ENCODE measurements around the gene LIMA1.
"Not testable (repeated sequence)": the region's sequence is repeated elsewhere in the genome, so short reads cannot be mapped to it uniquely, and the experiment has no call there.

Gene LIMA1

GRCh38 chr12:50283229-50283923, at the start of gene LIMA1:
LIMA1 (minus strand) TSS chr12:50283520; CDS start chr12:50248751, 34,769 bp downstream.
- peak; percentile 92 for DNase-seq

- no peak for DNase-seq
These were observed 48.4 kb upstream of the LIMA1 start for GRCh38 chr12:50331745-50332144.

GRCh38 chr12:50328664-50329063, 45.3 kb upstream of the LIMA1 start:
- DNase-seq, result not testable (repeated sequence)

GRCh38 chr12:50326590-50327284, 43.4 kb upstream of the LIMA1 start:
- no peak for DNase-seq

GRCh38 chr12:50325890-50326391, 42.6 kb upstream of the LIMA1 start:
- DNase-seq, result no peak

DNA sequence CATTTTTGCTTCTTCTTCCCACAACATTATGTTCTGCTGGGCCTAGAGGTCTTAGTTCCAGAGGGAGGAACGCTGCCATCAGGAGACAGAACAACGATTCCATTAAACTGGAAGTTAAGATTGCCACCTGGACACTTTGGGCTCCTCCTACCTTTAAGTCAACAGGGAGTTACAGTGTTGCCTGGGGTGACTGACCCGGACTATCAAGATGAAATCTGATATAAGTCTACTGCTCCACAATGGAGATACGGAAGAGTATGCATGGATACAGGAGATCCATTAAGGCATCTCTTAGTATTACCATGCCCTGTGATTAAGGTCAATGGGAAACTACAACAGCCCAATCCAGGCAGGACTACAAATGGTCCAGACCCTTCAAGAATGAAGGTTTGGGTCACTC, 41.5 kb upstream of the LIMA1 start:
- not testable (repeated sequence) for DNase-seq

DNA sequence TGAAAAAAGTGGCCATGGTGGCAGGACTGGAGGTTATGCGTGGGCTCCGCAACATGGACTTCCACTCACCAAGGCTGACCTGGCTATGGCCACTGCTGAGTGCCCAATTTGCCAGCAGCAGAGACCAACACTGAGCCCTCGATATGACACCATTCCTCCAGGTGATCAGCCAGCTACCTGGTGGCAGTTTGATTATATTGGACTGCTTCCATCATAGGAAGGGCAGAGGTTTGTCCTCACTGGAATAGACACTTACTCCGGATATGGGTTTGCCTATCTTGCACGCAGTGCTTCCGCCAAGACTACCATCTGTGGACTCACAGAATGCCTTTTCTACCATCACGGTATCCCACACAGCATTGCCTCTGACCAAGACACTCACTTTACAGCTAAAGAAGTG, 40.8 kb upstream of the LIMA1 start:
- DNase-seq, result not testable (repeated sequence)

GRCh38 chr12:50322206-50322605, 38.9 kb upstream of the LIMA1 start:
- DNase-seq, result no peak

DNA sequence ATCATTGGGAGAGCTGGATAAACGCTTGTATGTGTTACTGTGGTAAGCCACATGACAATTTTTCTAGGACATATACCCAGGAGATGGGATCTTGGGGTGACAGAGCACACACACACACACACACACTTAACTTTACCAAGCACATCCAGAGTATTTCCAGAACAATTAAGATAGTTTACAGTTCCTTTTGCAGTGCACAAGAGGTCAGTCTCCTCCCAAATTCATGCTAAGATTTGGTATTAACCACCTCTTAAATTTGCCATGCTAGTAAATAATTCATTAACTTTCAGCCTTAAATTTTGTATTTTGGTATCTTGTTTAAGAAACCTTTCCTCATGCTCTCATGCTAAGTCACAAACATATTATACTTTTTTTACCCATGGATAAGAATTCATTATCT, 33.9 kb upstream of the LIMA1 start:
- DNase-seq, result no peak

DNA sequence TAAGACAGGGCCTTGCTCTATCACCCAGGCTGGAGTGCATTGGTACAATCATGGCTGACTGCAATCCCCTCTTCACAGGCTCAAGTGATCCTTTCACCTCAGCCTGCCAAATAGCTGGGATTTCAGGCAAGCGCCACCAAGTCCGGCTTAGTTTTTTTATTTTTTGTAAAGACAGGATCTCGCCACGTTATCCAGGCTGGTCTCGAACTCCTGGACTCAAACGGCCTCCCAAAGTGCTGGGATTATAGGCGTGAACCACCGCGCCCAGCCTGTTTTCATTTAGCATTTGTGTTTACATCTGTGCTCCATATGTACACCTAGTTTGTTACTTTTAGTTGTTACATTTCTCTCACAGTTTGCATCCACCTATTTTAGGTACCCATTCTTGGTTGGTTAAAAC, 32.5 kb upstream of the LIMA1 start:
- no peak for DNase-seq

DNA sequence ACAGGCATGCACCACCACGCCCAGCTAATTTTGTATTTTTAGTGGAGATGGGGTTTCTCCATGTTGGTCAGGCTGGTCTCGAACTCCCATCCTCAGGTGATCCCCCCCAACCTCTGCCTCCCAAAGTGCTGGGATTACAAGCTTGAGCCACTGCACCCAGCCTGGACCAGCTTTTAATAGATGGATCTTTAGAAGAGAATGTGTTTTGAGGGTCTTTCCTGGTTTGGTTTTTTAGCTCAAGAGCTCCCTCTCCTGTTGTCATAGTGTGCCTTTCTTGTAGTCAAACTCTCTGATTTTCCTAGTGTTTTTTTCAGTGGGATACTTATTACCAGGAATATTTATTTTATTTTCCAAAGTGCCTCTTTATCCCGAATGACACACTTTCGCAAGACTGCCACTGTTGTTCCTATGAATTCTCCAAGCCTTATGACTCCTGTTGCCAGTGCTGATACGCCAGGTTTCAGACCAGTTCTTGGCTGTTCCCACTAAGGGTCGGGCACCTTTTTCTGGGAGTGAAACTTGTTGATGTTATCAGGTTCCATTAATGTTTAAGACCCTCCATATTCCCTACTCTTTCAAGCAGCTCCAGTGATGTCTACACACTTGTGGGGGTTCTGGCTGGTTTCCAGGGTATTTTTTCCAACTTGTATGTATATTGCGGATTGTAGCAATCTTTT, 31.5 kb upstream of the LIMA1 start:
- DNase-seq, result peak in 1 of 2 donors; percentile 1

- DNase-seq, result not testable (repeated sequence)
These were observed 30.7 kb upstream of the LIMA1 start for GRCh38 chr12:50313971-50314370.

DNA sequence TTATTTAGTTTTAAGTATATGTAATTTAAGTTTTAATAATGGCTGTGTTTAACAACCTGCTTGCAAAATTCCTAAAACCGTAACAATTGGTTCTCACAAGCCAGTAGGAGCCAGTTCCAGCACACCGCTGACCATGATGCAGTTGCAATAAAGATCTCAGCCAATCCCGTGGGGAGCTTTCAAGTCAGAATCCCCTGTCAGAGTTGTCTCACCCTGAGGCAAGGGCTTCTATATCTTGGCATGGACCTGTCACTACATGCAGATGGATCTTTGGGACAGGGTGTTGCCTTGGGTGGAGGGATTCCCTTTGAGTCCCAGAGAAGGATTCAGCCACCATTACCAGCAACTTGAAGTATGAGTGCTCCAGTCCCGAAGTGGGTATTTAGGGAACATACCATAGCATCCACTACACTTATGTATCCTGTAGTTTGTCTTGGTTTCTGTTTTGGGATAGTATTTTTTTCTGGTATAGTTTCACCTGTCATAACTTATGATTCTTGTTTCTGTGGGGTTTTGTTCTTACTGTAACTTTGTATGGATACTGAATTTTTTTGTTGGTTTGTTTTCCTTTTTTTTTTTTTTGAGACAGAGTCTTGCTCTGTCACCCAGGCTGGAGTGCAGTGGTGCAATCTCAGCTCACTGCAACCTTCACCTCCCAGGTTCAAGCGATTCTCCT, 30.1 kb upstream of the LIMA1 start:
- DNase-seq, result no peak

DNA sequence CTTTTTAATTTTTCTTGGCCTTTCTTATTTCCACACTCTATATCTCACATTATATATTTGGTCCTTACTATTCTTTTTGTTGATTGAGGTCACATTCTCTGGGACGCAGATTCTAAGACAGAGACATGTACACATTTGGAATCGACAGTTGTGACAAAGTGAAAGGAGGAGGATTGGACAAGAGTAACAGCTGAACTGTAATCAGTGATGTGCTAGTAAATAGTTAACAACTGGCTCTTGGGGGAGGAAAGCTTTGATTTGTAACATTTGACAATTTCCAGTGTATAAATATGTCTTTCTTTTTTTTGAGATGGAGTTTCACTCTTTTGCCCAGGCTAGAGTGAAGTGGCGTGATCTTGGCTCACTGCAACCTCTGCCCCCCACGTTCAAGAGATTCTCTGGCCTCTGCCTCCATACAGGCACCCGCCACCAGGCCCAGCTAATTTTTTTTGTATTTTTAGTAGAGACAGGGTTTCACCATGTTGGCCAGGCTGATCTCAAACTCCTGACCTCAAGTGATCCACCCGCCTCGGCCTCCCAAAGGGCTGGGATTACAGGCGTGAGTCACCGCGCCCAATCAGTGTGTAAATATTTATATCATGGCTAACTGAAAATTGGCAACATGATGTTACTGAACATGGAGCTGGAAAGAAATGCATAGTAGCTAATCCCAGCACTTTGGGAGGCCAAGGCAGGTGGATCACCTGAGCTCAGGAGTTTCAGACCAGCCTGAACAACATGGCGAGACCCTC, 28.7 kb upstream of the LIMA1 start:
- not testable (repeated sequence) for DNase-seq

- DNase-seq, result no peak
These were observed 26.6 kb upstream of the LIMA1 start for GRCh38 chr12:50309950-50310349.

- DNase-seq, result no peak
These were observed 19.4 kb upstream of the LIMA1 start for GRCh38 chr12:50302686-50303085.

- no peak for DNase-seq
These were observed 14.7 kb upstream of the LIMA1 start for GRCh38 chr12:50297996-50298395.

DNA sequence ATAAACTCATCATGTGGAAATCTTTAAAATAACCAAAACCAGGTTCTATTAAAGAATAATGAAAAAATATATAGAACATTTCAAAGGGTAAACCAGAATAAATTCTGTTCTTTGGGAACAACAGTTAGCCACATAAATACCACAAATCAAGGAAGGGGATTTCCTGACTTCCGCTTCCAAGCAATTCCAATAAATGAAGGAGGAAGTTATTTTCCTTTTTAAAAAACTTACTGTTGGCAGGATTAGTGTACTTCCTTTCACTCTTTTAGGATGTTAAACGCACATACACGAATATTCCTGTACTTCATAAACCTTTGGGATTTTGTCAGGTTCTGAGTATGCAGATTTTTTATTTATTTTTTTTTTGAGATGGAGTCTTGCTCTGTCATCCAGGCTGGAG, 13.7 kb upstream of the LIMA1 start:
- no peak for DNase-seq

DNA sequence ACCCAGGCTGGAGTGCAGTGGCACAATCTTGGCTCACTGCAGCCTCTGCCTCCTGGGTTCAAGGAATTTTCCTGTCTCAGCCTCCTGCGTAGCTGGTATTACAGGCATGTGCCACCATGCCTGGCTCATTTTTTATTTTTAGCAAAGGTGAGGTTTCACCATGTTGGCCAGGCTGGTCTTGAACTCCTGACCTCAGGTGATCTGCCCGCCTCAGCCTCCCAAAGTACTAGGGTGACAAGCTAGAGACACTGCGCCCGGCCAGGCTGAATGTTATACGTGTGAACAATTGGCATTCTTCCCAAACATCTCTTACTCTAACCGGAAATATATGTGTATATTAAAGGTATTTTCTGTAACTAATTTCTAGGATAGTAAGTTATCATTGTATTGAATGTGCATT, 13.2 kb upstream of the LIMA1 start:
- DNase-seq, result no peak

- no peak for DNase-seq
These were observed 8.1 kb upstream of the LIMA1 start for GRCh38 chr12:50291377-50291776.

DNA sequence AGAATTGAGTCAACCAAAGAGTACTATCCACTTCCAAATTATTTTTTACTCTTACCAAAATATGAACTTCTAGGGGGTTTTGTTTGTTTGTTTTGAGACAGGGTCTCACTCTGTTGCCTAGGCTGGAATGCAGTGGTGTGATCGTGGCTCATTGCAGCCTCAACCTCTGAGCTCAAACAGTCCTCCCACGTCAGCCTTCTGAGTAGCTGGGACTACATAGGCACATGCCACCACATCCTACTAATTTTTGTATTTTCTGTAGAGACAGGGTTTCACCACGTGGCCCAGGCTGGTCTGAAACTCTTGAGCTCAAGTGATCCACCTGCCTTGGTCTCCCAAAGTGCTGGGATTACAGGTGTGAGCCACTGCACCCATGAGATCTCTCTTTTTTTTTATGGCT, 7.4 kb upstream of the LIMA1 start:
- not testable (repeated sequence) for DNase-seq

GRCh38 chr12:50287271-50287670, 4.0 kb upstream of the LIMA1 start:
- DNase-seq, result no peak
